ENCODE data around the gene FUT7. TPM values are rescaled to one million over a fixed set of nuclear protein-coding genes. Genes with fewer than 3 reads are reported as not detected.

FUT7 gene, protein sequence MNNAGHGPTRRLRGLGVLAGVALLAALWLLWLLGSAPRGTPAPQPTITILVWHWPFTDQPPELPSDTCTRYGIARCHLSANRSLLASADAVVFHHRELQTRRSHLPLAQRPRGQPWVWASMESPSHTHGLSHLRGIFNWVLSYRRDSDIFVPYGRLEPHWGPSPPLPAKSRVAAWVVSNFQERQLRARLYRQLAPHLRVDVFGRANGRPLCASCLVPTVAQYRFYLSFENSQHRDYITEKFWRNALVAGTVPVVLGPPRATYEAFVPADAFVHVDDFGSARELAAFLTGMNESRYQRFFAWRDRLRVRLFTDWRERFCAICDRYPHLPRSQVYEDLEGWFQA
- not detected in 2 replicates for total RNA-seq

- no peak for DNase-seq (ENCODE audit: extremely low read depth, low read depth, low spot score)
Observed at GRCh38 chr9:137031904-137032640, at the start of gene FUT7. TSS of gene FUT7 (minus strand) at chr9:137032088. CDS start at chr9:137031991, 97 bp downstream.

DNA sequence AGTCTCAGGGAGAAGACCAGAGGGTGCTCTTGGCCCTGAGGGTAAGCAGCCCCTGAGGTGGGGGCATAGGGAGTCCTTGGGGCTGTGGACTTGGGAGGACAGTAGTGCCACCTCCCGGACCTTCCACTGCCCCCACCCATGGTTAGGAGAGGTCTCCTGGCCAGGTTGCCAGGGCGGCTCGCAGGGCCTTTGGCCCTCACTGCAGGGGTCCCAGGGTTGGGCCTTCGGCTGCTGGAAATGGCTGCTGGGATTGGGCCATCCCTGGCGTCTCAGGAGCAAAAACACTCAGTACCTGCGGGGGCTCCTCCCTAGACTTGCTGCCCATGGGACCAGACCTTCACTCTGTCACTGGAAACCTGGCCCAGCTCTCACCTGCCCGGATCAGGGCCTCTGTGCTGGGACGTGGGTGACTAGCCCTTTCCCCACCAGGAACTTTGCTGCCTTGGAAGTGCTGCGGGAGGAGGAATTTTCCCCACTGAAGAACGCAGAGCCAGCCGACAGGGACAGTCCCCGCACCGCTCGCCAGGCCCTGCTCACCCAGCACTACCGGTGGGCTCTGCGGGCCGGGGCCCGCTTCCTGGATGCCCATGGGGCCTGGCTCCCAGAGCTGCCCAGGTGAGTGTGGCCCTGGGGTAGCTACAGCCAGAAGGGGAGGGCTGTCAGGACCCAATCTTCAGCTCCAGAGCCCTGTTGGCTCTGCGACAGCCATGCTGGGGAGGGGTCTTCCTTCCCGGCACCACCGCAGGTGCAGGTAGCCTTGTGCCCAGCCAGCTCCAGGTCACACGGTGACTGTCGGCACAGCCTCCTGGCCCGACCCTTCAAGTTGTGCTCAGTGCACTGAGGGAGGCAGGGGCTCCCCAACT, 48.6 kb upstream of the FUT7 start:
- DNase-seq (ENCODE audit: extremely low read depth, low read depth, low spot score): no peak

DNA sequence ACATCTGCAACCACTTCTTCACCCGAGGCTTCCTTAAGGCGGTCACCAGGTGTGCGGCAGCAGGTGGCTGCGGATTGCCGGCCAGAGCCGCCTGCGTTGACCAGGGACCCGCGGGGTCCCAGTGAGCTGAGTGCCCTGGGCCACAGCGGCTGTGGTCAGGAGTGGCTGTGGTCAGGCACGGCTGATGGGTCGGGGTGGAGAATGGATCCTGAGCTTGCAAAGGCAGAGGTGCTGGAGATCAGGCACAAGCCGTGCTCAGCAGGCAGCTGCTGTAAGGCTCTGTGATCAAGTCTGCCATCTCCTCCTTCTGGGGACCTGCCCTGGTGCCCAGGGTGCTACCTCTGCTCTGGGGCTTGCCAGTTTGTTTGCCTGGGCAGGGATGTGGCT, 47.5 kb upstream of the FUT7 start:
- no peak for DNase-seq (ENCODE audit: extremely low read depth, low read depth, low spot score)

- DNase-seq (ENCODE audit: extremely low read depth, low read depth, low spot score): no peak
Observed at GRCh38 chr9:137078701-137079400, 47.0 kb upstream of the FUT7 start.

DNA sequence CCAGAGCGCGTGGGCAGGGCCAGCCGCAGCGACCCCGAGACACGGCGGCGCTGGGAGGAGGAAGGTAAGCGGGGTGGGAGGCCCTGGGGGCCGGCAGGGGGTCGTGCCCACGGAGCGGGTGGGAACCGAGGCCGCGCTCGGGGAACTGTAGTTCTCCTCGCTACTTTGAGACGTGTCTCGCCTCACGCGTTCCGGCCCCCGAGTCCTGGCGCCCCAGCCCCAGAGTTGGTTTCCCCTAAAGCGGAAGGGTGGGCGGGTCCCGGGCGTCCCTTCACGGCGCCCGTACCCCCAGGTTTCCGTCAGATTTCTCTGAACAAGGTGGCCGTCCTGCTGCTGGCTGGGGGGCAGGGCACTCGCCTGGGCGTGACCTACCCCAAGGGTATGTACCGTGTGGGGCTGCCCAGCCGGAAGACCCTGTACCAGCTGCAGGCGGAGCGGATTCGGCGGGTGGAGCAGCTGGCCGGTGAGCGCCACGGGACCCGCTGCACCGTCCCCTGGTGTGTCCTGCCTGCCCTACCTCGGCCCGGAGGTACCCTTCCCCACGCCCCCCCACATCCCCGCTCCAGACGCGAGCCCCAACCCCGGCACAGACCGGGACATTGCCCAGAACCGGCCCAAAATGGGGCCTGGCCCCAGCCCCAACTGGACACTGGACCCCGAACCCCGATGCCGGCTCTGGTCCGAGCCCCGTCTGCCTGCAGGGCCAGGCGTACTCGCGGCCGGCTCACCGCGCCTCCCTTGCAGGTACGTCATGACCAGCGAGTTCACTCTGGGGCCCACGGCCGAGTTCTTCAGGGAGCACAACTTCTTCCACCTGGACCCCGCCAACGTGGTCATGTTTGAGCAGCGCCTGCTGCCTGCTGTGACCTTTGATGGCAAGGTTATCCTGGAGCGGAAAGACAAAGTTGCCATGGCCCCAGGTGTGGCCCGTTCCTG, 46.1 kb upstream of the FUT7 start:
- no peak for DNase-seq (ENCODE audit: extremely low read depth, low read depth, low spot score)

DNA sequence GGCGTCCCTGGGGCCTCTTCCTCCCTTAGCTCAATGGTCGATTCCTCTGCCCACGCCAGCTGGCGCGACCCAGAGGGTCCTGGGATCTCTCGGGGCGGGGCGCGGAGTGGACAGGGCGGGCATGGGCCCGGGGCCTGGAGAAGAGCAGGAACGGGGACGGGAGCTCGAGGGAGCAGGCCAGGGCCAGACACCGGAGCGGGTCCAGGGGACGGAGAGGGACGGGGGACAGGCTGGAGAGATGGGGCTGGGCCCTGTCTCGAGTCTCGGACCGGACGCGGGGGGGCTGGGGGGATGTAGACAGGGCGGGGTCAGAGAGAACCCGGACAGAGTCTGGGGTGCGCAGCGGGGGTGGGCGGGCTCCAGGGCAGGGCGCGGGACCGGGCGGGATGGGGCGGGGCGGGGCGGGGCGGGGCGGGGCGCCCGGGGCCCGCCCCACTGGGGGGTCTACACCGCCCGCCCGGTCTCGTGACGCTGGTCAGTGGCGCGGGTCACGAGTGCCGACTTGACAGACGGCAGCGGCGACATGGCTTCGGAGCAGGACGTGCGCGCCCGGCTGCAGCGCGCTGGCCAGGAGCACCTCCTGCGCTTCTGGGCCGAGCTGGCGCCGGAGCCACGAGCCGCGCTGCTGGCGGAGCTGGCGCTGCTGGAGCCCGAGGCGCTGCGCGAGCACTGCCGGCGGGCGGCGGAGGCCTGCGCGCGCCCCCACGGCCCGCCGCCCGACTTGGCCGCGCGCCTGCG, 45.3 kb upstream of the FUT7 start, which contains the start of gene UAP1L1:
Gene UAP1L1, plus strand, starts transcription at position 508 of the 738 bp plus-strand sequence. Its CDS starts 16 bp downstream, at position 524.
- DNase-seq (ENCODE audit: extremely low read depth, low read depth, low spot score): no peak

DNA sequence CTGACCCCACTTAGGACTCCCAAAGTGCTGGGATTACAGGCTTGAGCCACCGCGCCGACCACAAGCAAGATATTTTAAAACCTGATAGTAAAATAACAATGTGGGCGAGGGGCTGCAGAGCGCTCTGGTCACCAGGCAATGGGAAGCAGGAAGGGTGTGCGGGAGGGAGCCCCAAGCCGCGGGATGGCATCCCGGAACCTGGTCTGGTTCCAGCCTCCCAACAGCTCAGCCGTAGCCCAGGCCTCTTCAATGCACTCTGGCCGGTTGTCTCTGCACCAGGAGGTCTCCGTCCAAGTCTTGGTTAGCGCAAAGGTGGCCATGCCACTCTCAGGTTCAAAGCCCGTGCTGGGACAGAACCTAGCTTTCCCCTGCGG, 44.7 kb upstream of the FUT7 start:
- no peak for DNase-seq (ENCODE audit: extremely low read depth, low read depth, low spot score)

DNA sequence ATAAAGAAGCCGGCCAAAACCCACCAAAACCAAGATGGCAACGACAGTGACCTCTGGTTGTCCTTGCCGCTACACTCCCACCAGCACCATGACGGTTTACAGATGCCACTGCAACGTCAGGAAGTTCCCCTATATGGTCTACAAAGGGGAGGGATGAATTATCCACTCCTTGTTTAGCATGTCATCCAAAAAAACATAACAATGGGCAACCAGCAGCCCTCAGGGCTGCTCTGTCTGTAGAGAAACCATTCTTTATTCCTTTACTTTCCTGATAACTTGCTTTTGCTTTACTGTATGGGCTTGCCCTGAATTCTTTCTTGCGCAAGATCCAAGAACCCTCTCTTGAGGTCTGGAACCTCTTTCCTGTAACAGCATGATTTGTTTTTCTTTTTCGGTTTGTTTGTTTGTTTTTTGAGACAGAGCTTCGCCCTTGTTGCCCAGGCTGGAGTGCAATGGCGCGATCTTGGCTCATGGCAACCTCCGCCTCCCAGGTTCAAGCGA, 43.4 kb upstream of the FUT7 start:
- no peak for DNase-seq (ENCODE audit: extremely low read depth, low read depth, low spot score)

DNA sequence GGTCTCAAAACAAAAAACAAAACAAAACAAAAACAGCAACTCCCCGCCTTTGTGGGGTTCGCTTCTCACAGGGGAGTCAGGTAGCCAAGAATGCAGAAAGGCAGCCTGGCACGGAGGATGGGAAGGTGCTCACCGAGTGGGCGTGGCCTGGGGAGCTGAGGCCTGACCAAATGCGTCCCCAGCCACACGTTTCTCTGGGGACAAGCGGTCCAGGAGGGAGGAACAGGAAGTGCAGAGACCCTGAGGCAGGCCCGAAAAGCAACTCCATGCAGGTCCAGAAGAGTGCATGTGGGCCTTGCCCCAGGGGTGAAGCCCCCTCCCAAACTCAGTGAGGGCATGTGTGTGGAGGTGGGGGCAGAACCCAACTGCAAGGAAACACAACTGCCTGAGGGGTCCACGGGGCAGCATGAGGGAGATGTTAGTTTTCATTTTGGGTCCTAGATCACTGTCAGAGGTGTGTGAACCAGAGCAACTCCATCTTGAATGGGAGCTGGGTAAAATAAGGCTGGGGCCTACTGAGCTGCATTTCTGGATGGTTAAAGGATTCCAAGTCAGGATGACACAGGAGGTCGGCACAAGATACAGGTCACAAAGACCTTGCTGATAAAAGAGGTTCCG, 42.9 kb upstream of the FUT7 start:
- DNase-seq (ENCODE audit: extremely low read depth, low read depth, low spot score): no peak

DNA sequence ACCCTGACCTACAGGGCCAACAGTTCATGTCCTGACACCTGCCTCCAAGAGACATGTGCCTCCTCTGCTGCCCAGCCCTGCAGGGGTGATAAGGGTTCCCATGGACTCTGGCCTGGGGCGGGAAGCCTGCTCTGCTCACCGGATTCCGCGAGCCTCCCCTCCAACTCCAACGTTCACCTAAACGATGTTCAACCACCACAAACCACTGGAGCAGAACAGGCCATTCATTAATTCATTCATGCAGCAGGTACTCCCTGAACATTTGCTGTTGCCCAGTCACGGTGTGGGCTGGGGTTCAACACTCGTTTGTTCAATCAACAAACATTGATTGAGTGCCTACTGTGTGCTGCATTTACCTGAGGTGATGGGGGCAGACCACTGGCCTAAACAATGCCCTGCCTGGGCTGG, 42.1 kb upstream of the FUT7 start:
- DNase-seq (ENCODE audit: extremely low read depth, low read depth, low spot score): no peak

DNA sequence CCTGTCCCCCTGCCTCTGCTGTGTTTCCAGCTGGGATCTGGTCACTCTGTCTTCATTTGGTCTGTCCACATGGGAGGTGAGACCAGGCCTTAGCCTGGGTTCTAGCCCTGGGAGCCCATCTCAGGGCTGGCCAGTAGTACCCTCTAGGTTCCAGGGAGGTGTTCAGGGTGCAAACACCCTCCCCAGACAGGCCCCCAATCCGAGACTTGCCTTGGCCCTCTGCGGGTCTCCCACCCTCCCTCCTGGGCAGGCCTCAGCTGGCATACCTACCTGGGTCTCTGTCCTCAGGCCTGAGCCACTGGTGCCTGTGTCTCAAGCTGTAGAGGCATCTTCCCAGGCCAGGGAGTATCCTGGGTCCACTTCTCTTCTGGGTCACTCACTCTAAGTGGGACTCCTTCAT, 39.4 kb upstream of the FUT7 start:
- DNase-seq (ENCODE audit: extremely low read depth, low read depth, low spot score): no peak

GRCh38 chr9:137070906-137071275, 39.0 kb upstream of the FUT7 start:
- DNase-seq (ENCODE audit: extremely low read depth, low read depth, low spot score): no peak

DNA sequence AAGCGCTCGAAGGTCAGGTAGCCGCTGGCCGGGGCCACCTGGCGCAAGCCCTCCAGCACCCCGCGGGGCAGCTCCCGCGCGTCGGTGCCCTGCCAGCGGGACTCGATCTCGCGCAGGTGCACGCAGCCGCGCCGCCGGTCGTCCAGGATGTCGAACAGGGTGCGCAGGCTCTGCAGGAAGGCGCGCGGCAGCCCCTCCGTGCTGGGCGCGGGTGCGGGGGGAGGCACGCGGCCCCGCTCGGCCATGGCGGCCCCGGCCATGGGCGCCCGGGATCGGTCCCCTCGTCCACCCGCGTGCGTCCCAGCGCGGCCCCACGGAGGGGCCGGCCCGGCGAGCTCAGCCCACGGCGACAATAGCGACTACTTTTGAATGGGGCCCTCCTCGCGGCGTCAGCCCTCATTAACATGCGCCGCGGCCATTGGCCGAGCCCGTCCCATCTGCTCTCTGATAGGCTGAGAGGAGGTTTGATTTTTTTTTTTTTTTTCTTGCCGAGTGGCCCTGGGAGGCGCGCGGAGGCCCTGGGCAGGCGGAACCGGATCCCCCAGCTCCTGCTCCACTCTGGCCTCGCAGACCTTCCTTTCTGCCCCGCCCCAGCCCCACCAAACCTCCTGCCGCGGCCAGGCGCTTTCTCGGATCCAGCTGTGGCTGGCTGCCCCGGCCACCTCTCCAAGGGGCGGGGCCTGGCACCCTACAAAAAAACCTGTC, 38.5 kb upstream of the FUT7 start, which contains the start of gene SAPCD2:
Gene SAPCD2, minus strand, starts transcription at position 357 of the 705 bp plus-strand sequence. Its CDS starts 97 bp downstream, at position 260.
- DNase-seq (ENCODE audit: extremely low read depth, low read depth, low spot score): no peak

DNA sequence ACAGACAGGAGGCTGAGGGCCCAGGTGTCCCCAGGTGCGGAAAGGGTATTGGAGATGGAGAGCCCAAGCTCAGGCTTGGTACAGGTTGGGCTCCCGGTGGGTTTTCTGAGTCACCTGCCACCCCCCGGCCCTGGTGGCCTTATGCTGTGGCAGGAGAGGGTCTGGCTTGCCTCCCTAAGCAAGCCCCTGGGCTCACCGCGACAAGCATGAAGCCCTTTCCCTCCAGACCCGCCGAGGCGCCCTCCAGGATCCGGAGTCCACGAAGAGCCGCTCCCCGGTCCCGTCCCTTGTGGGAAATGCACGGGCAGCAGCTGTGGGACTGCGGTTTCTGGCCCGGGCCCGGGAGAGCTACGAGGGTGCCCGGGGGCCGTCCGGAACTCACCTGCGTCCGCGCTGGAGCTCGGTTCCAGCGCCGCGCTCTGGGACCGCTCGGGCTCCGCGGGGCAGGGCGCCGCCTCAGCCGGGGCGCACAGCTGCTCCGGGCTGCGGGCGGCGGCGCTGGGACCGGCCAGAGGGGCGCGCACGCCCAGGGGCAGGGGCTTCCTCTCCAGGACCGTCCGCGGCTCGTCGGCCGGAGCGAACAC, 37.7 kb upstream of the FUT7 start:
- DNase-seq (ENCODE audit: extremely low read depth, low read depth, low spot score): no peak

- no peak for DNase-seq (ENCODE audit: extremely low read depth, low read depth, low spot score)
Observed at GRCh38 chr9:137068539-137069507, 36.9 kb upstream of the FUT7 start.

Data from glomerular endothelial cell (primary cell).